Effector memory CD4-positive, alpha-beta T cell (primary cell): ENCODE results near the gene NFAM1.
A peak's percentile ranks its signal among the peaks of the same experiment; 100 is the strongest.

Experiments
- DNase-seq, 3 donors: peaks; one replicate each; pipeline ENCODE4 v3.0.0-alpha.2; 2020
- H3K27ac ChIP-seq: 2 replicates; pipeline ENCODE4 v1.7.0; 2013; ENCODE audit warnings: mild to moderate bottlenecking, low read length, moderate library complexity; ENCODE audit not compliant: insufficient read depth, poor library complexity, severe bottlenecking
- H3K27me3 ChIP-seq: replicated peaks from 2 replicates; pipeline ENCODE4 v1.7.0; 2013; ENCODE audit warnings: mild to moderate bottlenecking, low read length; ENCODE audit not compliant: insufficient read depth, control insufficient read depth, poor library complexity, severe bottlenecking
- H3K36me3 ChIP-seq: 2 replicates; pipeline ENCODE4 v1.7.0; 2013; ENCODE audit warnings: mild to moderate bottlenecking, low read length, moderate library complexity; ENCODE audit not compliant: control insufficient read depth, insufficient read depth
- H3K4me1 ChIP-seq: 2 replicates; pipeline ENCODE4 v1.7.0; 2013; ENCODE audit warnings: low read length, mild to moderate bottlenecking; ENCODE audit not compliant: control insufficient read depth, insufficient read depth, poor library complexity, severe bottlenecking
- H3K4me3 ChIP-seq: 2 replicates; pipeline ENCODE4 v1.7.0; 2013; ENCODE audit warnings: low read length, low read depth, mild to moderate bottlenecking; ENCODE audit not compliant: insufficient read depth, poor library complexity, severe bottlenecking
- H3K9me3 ChIP-seq: 2 replicates; pipeline ENCODE4 v1.7.0; 2013; ENCODE audit warnings: mild to moderate bottlenecking, low read length, moderate library complexity; ENCODE audit not compliant: control insufficient read depth

Gene NFAM1

DNA sequence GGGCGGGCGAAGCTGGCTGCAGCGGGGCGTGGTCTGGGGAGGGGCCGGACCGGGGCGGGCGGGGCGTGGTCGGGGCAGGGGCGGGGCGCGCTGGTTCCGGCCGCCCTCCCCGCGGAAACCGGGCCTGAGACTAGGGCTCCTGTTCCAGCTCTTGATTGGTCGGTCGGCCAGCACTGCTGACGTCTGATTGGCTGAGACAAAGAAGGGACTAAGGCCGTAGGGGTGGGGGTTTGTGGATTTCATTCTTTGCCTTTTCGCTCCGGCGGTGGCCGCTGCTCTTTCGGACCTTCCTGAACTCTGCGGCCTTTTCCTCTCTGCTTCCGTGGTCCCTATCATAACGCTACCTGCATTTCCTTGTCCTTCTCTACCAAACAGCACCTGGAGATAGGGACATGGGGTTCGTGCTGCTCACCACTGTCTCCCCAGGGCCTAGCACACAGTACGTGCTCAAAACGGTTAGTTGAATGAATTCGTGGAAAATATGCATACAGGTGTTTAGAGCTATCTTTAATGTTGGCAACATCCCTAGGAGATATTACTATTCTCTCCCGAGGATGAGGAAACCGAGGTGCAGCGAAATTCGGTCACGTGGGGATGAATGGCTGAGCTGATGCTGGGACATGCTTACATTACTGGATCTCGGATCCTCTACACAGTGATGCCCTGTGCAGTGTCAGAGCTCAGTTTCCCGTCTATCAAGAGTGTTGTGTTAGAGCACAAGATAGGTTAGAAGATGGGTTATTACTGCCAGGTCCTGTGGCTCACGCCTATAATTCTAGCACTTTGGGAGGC is 62.8 kb downstream of the NFAM1 start:
- H3K4me3 ChIP-seq: peak overlapping the region; percentile 59
- H3K4me1 ChIP-seq: peaks cover 13% of the 10 kb centered on the region
- H3K9me3 ChIP-seq: no peaks in the 10 kb centered on the region
- peak; percentile 72 to 82 (median 74) for DNase-seq
- H3K36me3 ChIP-seq: no peaks in the 10 kb centered on the region
- no peak overlapping the region for H3K27ac ChIP-seq
- peaks cover 7% of the 10 kb centered on the region for H3K27me3 ChIP-seq

DNA sequence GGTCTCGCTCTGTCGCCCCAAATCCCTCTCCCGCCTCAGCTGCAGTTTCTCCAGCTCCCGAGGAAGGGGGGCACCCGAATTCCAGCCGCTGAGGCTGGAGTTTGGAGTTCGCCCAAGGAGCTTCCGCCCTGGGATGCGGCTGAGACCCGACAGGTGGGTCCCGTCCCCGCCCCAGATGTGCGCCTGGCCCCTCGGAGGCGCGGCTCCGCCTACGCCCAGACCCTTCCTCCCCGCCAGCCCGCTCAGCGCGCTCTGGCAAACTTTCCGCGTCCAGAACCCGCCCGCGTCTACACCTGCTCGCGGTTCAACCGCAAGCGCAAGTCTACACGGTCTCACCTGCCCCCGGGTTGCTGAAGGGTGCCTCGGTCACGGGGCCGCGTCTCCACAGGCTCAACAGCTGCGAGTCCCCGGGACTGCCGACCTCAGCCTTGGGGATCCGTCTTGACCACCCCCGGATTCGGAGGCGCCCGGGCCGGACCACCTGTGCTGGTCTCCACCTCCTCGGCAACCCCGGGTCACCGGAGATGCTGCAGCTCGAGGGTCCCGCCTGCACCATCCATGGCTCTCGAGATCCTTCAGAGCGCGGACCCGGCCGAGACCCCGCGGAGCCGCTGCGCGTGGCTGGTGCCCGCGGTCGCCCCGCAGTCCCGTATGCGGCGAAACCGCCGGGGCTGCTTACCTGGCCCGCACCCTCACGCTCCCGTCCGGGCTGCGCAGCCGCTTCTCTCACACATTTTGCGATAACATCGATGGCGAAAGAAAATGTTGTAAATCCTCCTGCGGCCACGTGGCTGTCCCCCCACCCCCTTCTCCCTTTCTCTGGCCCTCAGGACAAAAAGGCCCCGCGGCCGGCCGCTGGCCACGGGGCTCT is 63.6 kb downstream of the NFAM1 start:
- Histone ChIP-seq H3K4me1 (peaks cover 13% of the 10 kb centered on the region), H3K27ac (no peak overlapping the region), H3K4me3 (peak overlapping the region; percentile 59), H3K27me3 (peaks cover 7% of the 10 kb centered on the region), H3K9me3 (no peaks in the 10 kb centered on the region), H3K36me3 (no peaks in the 10 kb centered on the region)
- peak; percentile 4 to 23 (median 15) for DNase-seq

DNA sequence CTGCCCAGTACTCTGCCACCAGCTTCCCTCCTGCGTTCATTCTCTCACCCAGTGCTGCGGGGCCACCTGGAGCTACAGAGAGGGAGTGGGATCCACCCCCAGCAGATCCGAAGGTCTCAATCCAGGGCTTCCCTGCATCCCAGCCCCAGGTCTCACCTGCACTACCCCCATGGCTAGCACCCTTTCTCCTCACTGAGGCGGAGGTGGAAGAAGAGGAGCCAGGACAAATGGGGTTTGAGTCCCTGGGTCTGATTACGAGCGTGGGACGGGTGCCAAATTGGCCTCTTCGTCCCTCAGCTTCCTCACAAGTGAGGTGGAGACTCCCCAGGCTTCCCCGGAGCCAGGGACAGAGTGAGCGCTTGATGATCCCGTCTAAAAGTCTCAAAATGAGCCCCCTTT is 64.2 kb downstream of the NFAM1 start:
- H3K4me3 ChIP-seq: peak overlapping the region; percentile 59
- peaks cover 13% of the 10 kb centered on the region for H3K4me1 ChIP-seq
- DNase-seq: no peak
- peaks cover 7% of the 10 kb centered on the region for H3K27me3 ChIP-seq
- H3K36me3 ChIP-seq: no peaks in the 10 kb centered on the region
- H3K27ac ChIP-seq: no peak overlapping the region
- no peaks in the 10 kb centered on the region for H3K9me3 ChIP-seq

DNA sequence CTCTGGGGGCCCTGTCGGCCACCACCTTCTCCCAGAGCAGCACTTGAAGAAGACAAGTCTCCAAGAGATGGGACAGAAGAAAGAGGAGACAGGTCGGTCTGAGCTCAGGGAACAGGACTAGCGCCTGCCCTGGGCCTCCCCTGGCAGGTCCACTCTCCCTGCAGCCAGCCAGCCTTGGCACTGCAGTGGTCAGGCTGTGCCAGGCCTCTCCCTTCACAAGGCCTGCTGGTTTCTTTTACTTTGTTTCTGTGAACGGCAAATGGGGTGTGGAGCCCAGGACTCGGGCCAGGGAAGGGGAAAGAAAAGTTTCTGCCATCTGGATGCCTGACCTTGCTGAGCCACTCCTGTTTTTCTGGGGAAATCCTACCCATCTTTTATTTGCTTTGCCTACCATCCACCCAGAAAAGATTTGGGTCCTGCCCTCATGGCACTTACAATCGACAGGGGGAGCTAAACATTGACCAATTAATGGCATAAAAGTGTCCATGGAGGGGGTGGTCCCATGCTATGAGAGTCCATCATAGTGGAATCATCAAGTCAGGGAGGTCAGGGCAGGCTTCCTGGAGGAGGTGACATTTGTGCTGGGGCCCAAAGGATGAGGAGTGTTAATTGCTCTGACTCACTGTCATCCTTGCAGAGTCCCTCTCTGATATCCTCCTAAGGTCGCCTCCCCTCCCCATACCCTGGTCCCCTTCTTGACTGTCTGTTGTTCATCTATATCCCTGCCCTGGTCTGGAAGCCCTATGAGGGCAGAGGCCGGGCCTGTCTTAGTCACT is 65.2 kb downstream of the NFAM1 start:
- Histone ChIP-seq H3K36me3 (no peaks in the 10 kb centered on the region), H3K27ac (no peak overlapping the region), H3K4me3 (no peak overlapping the region), H3K27me3 (peaks cover 7% of the 10 kb centered on the region), H3K4me1 (peaks cover 13% of the 10 kb centered on the region), H3K9me3 (no peaks in the 10 kb centered on the region)
- no peak for DNase-seq

DNA sequence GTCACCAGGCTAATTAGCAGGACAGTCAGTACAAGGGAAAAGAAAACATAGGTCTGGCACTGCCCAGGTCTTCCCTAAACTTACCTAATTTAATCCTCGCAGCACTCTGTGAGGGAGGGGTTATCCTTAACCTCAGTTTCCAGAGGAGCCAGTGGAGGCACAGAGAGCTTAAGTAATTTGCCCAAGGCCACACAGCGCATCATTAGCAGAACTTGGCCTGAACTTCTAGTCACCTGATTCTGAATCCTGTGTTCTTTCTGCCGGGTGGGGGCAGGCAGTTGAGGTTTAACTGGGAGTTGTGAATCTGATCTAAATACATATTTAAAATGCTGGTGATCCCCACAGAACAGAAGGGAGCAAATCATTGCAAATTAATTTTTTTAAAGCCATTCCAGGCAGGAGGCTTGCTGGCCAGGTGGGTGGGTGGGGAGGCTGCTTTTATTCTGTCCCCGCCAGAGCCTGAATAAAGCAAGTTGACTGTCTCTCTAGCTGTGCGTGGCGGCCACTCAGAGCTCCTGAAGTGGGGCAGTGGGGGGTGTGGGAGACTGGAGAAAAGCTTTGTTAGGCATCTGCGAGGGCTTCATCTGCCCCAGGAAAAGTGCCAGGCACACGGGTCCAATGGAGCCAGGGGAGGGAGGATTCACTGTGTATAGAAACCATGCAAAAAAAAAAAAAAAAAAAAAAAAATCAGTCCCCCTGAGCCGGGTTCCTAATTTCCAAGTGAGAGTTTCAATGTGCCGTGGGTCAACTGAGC is 66.1 kb downstream of the NFAM1 start:
- no peak overlapping the region for H3K4me3 ChIP-seq
- no peaks in the 10 kb centered on the region for H3K36me3 ChIP-seq
- H3K27me3 ChIP-seq: peaks cover 7% of the 10 kb centered on the region
- DNase-seq: no peak
- no peak overlapping the region for H3K27ac ChIP-seq
- H3K4me1 ChIP-seq: peaks cover 13% of the 10 kb centered on the region
- H3K9me3 ChIP-seq: no peaks in the 10 kb centered on the region

DNA sequence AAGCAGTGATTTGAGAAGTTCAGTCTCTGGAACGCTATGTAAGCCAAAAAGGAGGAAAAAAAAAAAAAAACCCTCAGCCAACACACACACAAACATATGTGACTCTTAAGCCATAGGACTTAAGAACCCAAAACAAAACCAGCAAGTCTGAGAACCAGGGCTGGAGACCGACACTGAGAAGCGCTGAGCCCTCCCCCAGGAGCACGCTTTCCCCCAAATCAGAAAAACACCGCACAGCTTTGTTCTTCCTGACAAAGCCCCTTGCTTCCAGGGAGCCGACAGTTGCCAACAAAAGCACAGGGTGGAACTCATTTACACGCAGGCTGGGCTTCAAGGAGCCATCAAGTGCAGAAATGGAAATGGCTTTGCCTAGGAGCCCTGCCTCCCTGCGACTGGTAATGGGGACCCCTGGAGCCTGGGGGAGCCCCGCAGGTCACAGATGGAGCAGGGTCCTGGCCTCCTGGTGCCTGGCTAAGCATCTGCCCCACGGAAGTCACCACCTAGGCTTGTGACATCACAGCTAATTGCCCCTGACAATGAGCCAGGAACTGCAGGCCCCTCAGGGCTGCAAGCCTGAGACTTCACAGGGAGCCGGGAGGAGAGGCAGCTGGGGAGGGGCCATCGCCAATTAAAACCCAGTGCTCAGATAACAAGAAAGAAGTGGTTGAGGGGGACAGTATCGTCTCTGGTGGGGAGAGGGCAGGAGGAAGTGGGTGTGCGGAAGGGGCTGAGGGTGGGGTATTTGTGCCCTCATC is 66.9 kb downstream of the NFAM1 start:
- DNase-seq: no peak
- no peaks in the 10 kb centered on the region for H3K36me3 ChIP-seq
- no peak overlapping the region for H3K27ac ChIP-seq
- H3K27me3 ChIP-seq: peaks cover 7% of the 10 kb centered on the region
- H3K9me3 ChIP-seq: no peaks in the 10 kb centered on the region
- peaks cover 13% of the 10 kb centered on the region for H3K4me1 ChIP-seq
- H3K4me3 ChIP-seq: no peak overlapping the region

DNA sequence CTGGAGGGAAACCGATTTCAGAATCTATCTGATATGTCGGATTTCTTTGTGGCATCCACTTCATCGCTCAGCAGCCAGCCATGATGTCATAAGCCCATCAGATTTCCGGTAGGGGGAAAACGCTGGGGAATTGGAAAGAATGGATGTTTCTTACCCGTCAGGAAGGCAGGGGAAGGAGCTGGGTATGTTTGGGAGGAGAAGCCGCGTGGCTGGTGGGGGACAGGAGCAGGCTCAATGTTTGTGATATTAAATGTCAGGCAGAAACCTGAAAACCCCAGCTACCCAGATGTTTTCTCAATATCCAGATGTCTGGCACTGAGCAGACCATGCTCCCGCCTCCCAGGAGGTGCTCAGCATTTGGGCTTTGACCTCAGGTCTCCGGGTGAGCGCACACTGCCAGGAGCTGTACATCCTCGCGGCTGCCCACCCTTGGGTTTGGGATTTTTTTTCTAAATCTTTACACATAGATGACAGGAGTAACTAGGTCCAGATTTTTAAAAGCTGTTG is 67.5 kb downstream of the NFAM1 start:
- DNase-seq: no peak
- Histone ChIP-seq H3K27me3 (peaks cover 7% of the 10 kb centered on the region), H3K4me1 (peaks cover 13% of the 10 kb centered on the region), H3K9me3 (no peaks in the 10 kb centered on the region), H3K4me3 (no peak overlapping the region), H3K36me3 (no peaks in the 10 kb centered on the region), H3K27ac (no peak overlapping the region)

DNA sequence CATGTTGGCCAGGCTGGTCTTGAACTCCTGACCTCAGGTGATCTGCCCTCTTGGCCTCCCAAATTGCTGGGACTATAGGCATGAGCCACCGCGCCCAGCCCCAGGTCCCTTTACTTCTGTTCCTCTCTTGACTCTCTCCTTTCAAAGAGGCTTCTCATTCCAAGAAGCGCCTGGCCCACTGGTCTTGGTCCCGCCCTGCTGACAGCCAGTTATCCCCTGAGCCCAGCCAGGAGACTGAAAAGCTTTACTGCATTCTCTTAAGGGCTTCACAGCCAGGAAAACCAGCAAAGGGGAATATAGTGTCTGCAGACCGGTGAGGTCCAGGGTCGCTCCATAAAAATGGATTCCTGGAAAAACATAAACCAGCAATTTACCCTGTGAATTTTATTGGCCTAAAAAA is 68.3 kb downstream of the NFAM1 start:
- H3K9me3 ChIP-seq: no peaks in the 10 kb centered on the region
- H3K4me3 ChIP-seq: no peak overlapping the region
- no peak overlapping the region for H3K27ac ChIP-seq
- H3K36me3 ChIP-seq: no peaks in the 10 kb centered on the region
- no peak for DNase-seq
- peaks cover 12% of the 10 kb centered on the region for H3K4me1 ChIP-seq
- peaks cover 7% of the 10 kb centered on the region for H3K27me3 ChIP-seq

DNA sequence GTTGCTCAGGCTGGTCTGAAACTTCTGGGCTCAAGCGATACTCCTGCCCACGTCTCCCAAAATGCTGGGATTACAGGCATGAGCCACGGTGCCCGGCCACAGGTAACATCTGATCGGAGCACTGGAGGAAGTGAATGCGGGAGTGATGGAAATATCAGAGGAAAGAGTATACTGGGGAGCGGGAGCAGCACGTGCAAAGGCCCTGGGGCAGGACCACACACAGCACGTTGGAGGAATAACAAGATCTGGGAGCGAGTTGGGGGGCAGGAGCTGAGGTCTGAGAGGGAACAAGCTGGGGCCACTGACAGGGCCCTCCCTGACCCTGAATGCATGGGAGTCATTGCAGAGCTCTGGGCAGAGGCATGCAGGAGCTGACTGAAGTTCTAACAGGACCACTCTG is 70.7 kb downstream of the NFAM1 start:
- no peak for DNase-seq
- Histone ChIP-seq H3K36me3 (no peaks in the 10 kb centered on the region), H3K4me1 (no peaks in the 10 kb centered on the region), H3K27me3 (no peaks in the 10 kb centered on the region), H3K27ac (no peak overlapping the region), H3K9me3 (no peaks in the 10 kb centered on the region), H3K4me3 (no peak overlapping the region)
